ENCODE data around the gene SELENOS. TPM values are rescaled to one million over a fixed set of nuclear protein-coding genes. Genes with fewer than 3 reads are reported as not detected.

The SELENOS gene
- polyA plus RNA-seq, 3 donors: 40.2 to 70.2 (median 51.6) TPM

DNA sequence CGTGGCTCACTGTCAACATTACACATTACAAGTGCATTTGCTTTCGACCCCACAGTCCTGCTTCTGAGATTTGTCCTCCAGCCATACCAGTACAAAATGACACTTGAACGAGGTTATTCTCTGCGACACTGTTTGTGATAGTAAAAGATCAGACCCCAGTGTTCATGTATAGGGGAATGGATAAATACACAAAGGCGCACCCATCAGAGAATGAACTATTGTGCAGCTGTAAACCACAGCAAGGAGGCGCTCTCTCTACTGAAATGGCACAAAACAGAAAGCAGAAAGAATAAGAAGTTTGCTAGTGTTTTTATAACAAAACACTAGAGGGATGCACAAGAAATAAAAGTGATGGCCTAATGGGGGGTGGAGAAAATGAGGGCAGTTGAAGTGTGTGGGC lies 20.5 kb downstream of the SELENOS start:
- peaks cover 9 to 11% of the 10 kb centered on the region in 2 donors for H3K4me1 ChIP-seq (ENCODE audit: control insufficient read depth in 1 of 2, insufficient read depth in 2 of 2, low read length in 2 of 2)
- no peak overlapping the region for H2AFZ ChIP-seq (ENCODE audit: insufficient read depth, low read depth, low read length, poor library complexity, severe bottlenecking)
- no peaks in the 10 kb centered on the region for H3K36me3 Mint-ChIP-seq
- H3K27ac Mint-ChIP-seq: no peak overlapping the region
- H4K20me1 ChIP-seq (ENCODE audit: insufficient read depth, low read length): no peaks in the 10 kb centered on the region
- no peak overlapping the region for H3K4me2 ChIP-seq (replicated peaks; ENCODE audit: extremely low read depth, low read length, poor library complexity, severe bottlenecking)
- H3K27me3 ChIP-seq (ENCODE audit: control insufficient read depth in 2 of 2, insufficient read depth in 2 of 2, low read length in 2 of 2): peaks cover 0 to 8% of the 10 kb centered on the region in 2 donors
- no peaks in the 10 kb centered on the region for H3K9me3 Mint-ChIP-seq
- intact Hi-C loops (cut with micrococcal nuclease): loop anchor here (5.0 to 10.0 kb wide), 3 partner anchors 239 to 342 kb away; partner anchors contain the start of gene LRRK1 (in 1 of the 2)
- H3K9ac ChIP-seq (ENCODE audit: insufficient read depth, low read length, poor library complexity, severe bottlenecking): no peak overlapping the region
- peaks cover 11% of the 10 kb centered on the region for H3K79me2 ChIP-seq (ENCODE audit: insufficient read depth, low read length)
- DNase-seq: no peak
- TF ChIP-seq, protein P1, sequence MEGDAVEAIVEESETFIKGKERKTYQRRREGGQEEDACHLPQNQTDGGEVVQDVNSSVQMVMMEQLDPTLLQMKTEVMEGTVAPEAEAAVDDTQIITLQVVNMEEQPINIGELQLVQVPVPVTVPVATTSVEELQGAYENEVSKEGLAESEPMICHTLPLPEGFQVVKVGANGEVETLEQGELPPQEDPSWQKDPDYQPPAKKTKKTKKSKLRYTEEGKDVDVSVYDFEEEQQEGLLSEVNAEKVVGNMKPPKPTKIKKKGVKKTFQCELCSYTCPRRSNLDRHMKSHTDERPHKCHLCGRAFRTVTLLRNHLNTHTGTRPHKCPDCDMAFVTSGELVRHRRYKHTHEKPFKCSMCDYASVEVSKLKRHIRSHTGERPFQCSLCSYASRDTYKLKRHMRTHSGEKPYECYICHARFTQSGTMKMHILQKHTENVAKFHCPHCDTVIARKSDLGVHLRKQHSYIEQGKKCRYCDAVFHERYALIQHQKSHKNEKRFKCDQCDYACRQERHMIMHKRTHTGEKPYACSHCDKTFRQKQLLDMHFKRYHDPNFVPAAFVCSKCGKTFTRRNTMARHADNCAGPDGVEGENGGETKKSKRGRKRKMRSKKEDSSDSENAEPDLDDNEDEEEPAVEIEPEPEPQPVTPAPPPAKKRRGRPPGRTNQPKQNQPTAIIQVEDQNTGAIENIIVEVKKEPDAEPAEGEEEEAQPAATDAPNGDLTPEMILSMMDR (IDR thresholded peaks at IDR 0.05): peak; percentile 19
- no peaks in the 10 kb centered on the region for H3K9me3 ChIP-seq (replicated peaks in 1 of 2; ENCODE audit: control insufficient read depth in 1 of 2, insufficient read depth in 1 of 2, low read length in 2 of 2)
- 90% methylated on average over 2 of the region's 6 CpGs for WGBS (ENCODE audit: insufficient coverage)
- H3K27me3 Mint-ChIP-seq (ENCODE audit: low read depth in 3 of 3): peaks cover 10 to 29% (median 20%) of the 10 kb centered on the region in 3 donors
- H3K36me3 ChIP-seq (replicated peaks in 1 of 2; ENCODE audit: control insufficient read depth in 1 of 2, insufficient read depth in 2 of 2, low read length in 2 of 2): no peaks in the 10 kb centered on the region
- H3K4me3 ChIP-seq (replicated peaks in 1 of 3; ENCODE audit: low read depth in 2 of 3, low read length in 3 of 3): no peak overlapping the region
- no peak overlapping the region for H3K27ac ChIP-seq (ENCODE audit: low read depth in 1 of 2, low read length in 2 of 2)
- peaks cover 16% of the 10 kb centered on the region for H3K4me1 Mint-ChIP-seq
- H3K4me3 Mint-ChIP-seq: no peak overlapping the region

DNA sequence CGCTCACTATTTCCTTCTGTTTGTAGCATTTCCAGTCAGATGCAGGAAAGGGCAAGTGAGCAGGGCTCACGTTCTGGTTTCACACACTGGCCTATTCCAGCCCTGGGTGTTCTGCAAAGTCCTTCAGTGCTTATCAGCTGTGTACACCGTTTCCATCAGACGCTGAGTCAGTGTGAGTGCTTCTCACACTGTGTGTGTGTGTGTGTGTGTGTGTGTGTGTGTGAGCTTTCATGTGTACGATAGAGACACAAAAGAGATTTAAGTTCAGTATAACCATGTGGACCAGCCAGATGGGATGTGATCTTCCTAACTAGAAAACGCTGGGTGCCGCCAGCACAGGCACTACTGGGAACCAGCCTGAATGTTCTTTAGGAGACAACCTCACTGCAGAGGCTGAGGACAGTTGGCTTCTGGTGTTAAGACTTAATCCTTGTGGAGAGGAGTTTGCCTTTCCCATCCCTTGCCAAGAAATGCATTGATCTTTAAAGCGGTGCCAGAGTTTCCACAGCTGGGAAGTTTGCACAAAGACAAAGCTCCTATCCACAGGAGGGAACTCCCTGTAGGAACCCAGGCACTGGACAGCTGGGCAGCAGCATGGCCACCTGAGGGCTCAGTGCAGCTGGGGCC lies 21.6 kb downstream of the SELENOS start:
- no peaks in the 10 kb centered on the region for H3K36me3 Mint-ChIP-seq
- Histone ChIP-seq H3K9ac (ENCODE audit: insufficient read depth, low read length, poor library complexity, severe bottlenecking) (no peak overlapping the region), H3K36me3 (replicated peaks in 1 of 2; ENCODE audit: control insufficient read depth in 1 of 2, insufficient read depth in 2 of 2, low read length in 2 of 2) (no peaks in the 10 kb centered on the region), H3K27ac (ENCODE audit: low read depth in 1 of 2, low read length in 2 of 2) (no peak overlapping the region), H3K79me2 (ENCODE audit: insufficient read depth, low read length) (peaks cover 16% of the 10 kb centered on the region), H3K9me3 (replicated peaks in 1 of 2; ENCODE audit: control insufficient read depth in 1 of 2, insufficient read depth in 1 of 2, low read length in 2 of 2) (no peaks in the 10 kb centered on the region), H3K27me3 (ENCODE audit: control insufficient read depth in 2 of 2, insufficient read depth in 2 of 2, low read length in 2 of 2) (peaks cover 0 to 6% of the 10 kb centered on the region in 2 donors), H4K20me1 (ENCODE audit: insufficient read depth, low read length) (peaks cover 2% of the 10 kb centered on the region), H3K4me3 (replicated peaks in 1 of 3; ENCODE audit: low read depth in 2 of 3, low read length in 3 of 3) (no peak overlapping the region), H3K4me1 (ENCODE audit: control insufficient read depth in 1 of 2, insufficient read depth in 2 of 2, low read length in 2 of 2) (peaks cover 10 to 12% of the 10 kb centered on the region in 2 donors), H3K4me2 (replicated peaks; ENCODE audit: extremely low read depth, low read length, poor library complexity, severe bottlenecking) (no peak overlapping the region), H2AFZ (ENCODE audit: insufficient read depth, low read depth, low read length, poor library complexity, severe bottlenecking) (no peak overlapping the region)
- H3K4me3 Mint-ChIP-seq: peak overlapping the region in 1 of 2 donors; percentile 26
- H3K27me3 Mint-ChIP-seq (ENCODE audit: low read depth in 3 of 3): peaks cover 10 to 26% (median 17%) of the 10 kb centered on the region in 3 donors
- H3K27ac Mint-ChIP-seq: peak overlapping the region in 1 of 7 donors; percentile 63
- H3K9me3 Mint-ChIP-seq: no peaks in the 10 kb centered on the region
- WGBS (ENCODE audit: insufficient coverage): 25% methylated on average over 7 of the region's 8 CpGs
- peaks cover 16% of the 10 kb centered on the region for H3K4me1 Mint-ChIP-seq
- DNase-seq: no peak
- intact Hi-C loops (cut with micrococcal nuclease): loop anchor here (5.0 to 10.0 kb wide), 3 partner anchors 238 to 341 kb away; partner anchors contain the start of gene LRRK1 (in 1 of the 2)
- TF ChIP-seq, protein P1 (IDR thresholded peaks at IDR 0.05): no peak
